WTC11 (cell line): Measurements from ENCODE around the gene PRAC2. TPM values are rescaled to one million over a fixed set of nuclear protein-coding genes. Genes with fewer than 3 reads are reported as not detected.

Source experiments
- ATAC-seq: fragments of 200-7000 bp; cut with Tn5 transposase; 2 replicates; pipeline ENCODE4 v1.10.0; 2021; ENCODE audit warnings: mild to moderate bottlenecking, moderate library complexity
- CTCF ChIA-PET: fragments of 300-600 bp; sonication (Branson Sonifier 250); formaldehyde crosslinking; loops from one replicate; lab custom pipeline; 2021; ENCODE audit warnings: antibody characterized with exemption; lab: Charles Lee
- POLR2A ChIA-PET: fragments of 350-600 bp; sonication (Branson Sonifier 250); formaldehyde crosslinking; loops from one replicate; lab custom pipeline; 2021; ENCODE audit warnings: antibody characterized with exemption; lab: Charles Lee
- DNase-seq: peaks from one replicate; pipeline ENCODE4 v3.0.0; 2021; ENCODE audit warnings: low spot score
- H3K27ac Mint-ChIP-seq: 2 replicates; pipeline ENCODE4 v1.8.0; 2021; ENCODE audit warnings: mixed read lengths
- H3K27me3 Mint-ChIP-seq: 2 replicates; pipeline ENCODE4 v1.8.0; 2021; ENCODE audit warnings: low read depth, mild to moderate bottlenecking, moderate library complexity, mixed read lengths
- H3K36me3 Mint-ChIP-seq: 2 replicates; pipeline ENCODE4 v1.8.0; 2021; ENCODE audit warnings: mixed read lengths
- H3K4me1 Mint-ChIP-seq: 2 replicates; pipeline ENCODE4 v1.8.0; 2022; ENCODE audit warnings: mixed read lengths
- H3K4me3 Mint-ChIP-seq: 2 replicates; pipeline ENCODE4 v1.8.0; 2021; ENCODE audit warnings: mild to moderate bottlenecking, moderate library complexity, mixed read lengths
- H3K9me3 Mint-ChIP-seq: 2 replicates; pipeline ENCODE4 v1.8.0; 2021; ENCODE audit warnings: mixed read lengths
- AR ChIP-seq: fragments of 250-450 bp; sonication (Bioruptor Pico); IDR thresholded peaks from 2 replicates; pipeline ENCODE4 v1.9.0; 2021; ENCODE audit warnings: mild to moderate bottlenecking
- ATF1 ChIP-seq: sonication (generic); formaldehyde crosslinking; IDR thresholded peaks from 2 replicates; pipeline ENCODE4 v1.8.1; 2023; ENCODE audit warnings: mild to moderate bottlenecking, moderate library complexity, missing genetic modification reagents
- ATF6 ChIP-seq: sonication (generic); formaldehyde crosslinking; IDR thresholded peaks from 2 replicates; pipeline ENCODE4 v1.8.1; 2023; ENCODE audit warnings: mild to moderate bottlenecking, missing genetic modification reagents
- CBFB ChIP-seq: sonication (generic); formaldehyde crosslinking; IDR thresholded peaks from 2 replicates; pipeline ENCODE4 v1.8.1; 2022; ENCODE audit warnings: mild to moderate bottlenecking, low read depth, missing genetic modification reagents
- CREB1 ChIP-seq: sonication (generic); formaldehyde crosslinking; IDR thresholded peaks from 2 replicates; pipeline ENCODE4 v1.8.0; 2023; ENCODE audit warnings: mild to moderate bottlenecking, missing genetic modification reagents
- CTCF ChIP-seq: fragments of 200-600 bp; IDR thresholded peaks from 2 replicates; pipeline ENCODE4 v1.8.0; 2022; ENCODE audit warnings: antibody characterized with exemption
- ELF4 ChIP-seq: sonication (generic); formaldehyde crosslinking; IDR thresholded peaks from 2 replicates; pipeline ENCODE4 v1.8.1; 2022; ENCODE audit warnings: low read depth, mild to moderate bottlenecking, moderate library complexity, missing genetic modification reagents
- GABPB1 ChIP-seq: sonication (generic); formaldehyde crosslinking; IDR thresholded peaks from 2 replicates; pipeline ENCODE4 v1.8.1; 2023; ENCODE audit warnings: mild to moderate bottlenecking, missing genetic modification reagents
- NFATC4 ChIP-seq: fragments of 250-450 bp; sonication (Bioruptor Pico); IDR thresholded peaks from 2 replicates; pipeline ENCODE4 v1.9.0; 2021; ENCODE audit warnings: mild to moderate bottlenecking
- TEAD1 ChIP-seq: sonication (generic); formaldehyde crosslinking; IDR thresholded peaks from 2 replicates; pipeline ENCODE4 v1.8.0; 2022; ENCODE audit warnings: mild to moderate bottlenecking, missing genetic modification reagents
- ZNF232 ChIP-seq: sonication (generic); formaldehyde crosslinking; IDR thresholded peaks from 2 replicates; pipeline ENCODE4 v1.8.0; 2022; ENCODE audit warnings: mild to moderate bottlenecking, missing genetic modification reagents
- ZNF263 ChIP-seq: sonication (generic); formaldehyde crosslinking; IDR thresholded peaks from 2 replicates; pipeline ENCODE4 v1.8.1; 2022; ENCODE audit warnings: low read depth, mild to moderate bottlenecking, moderate library complexity, missing genetic modification reagents
- ZNF317 ChIP-seq: sonication (generic); formaldehyde crosslinking; IDR thresholded peaks from 2 replicates; pipeline ENCODE4 v1.8.1; 2023; ENCODE audit warnings: low read depth, mild to moderate bottlenecking, moderate library complexity, missing genetic modification reagents, borderline replicate concordance
- ZNF396 ChIP-seq: fragments of 250-450 bp; sonication (Bioruptor Pico); IDR thresholded peaks from 2 replicates; pipeline ENCODE4 v1.8.0; 2021; ENCODE audit warnings: mild to moderate bottlenecking, moderate library complexity, borderline replicate concordance
- ZNF423 ChIP-seq: fragments of 250-450 bp; sonication (Bioruptor Pico); IDR thresholded peaks from 2 replicates; pipeline ENCODE4 v2.1.2; 2022; ENCODE audit warnings: mild to moderate bottlenecking, moderate library complexity
- ZNF512 ChIP-seq: sonication (generic); formaldehyde crosslinking; IDR thresholded peaks from 2 replicates; pipeline ENCODE4 v1.8.1; 2022; ENCODE audit warnings: missing genetic modification reagents, borderline replicate concordance
- total RNA-seq: library from RNA; stranded (reverse); gene quantifications from 3 replicates; pipeline ENCODE4 v1.2.3, GENCODE V29; 2021
- TF ChIP-seq, protein P1 (sequence below): sonication (generic); formaldehyde crosslinking; conservative IDR thresholded peaks from 2 replicates; pipeline ENCODE4 v1.8.1; 2023; ENCODE audit warnings: mild to moderate bottlenecking, low read depth, missing genetic modification reagents, moderate library complexity
- TF ChIP-seq, protein P2 (sequence below): fragments of 250-450 bp; sonication (Bioruptor Pico); conservative IDR thresholded peaks from 2 replicates; pipeline ENCODE4 v1.9.0; 2021; ENCODE audit warnings: mild to moderate bottlenecking

Gene PRAC2
- total RNA-seq, 1 experiment from 2014 or later = 22.3 TPM

- TF ChIP-seq ELF4 (CRISPR knock-in tag) = no peak
- no peak for TF ChIP-seq CBFB (CRISPR knock-in tag)
- no peak for TF ChIP-seq NFATC4
- TF ChIP-seq, all 79 proteins: peak for 0
These were observed 33.9 kb downstream of the PRAC2 start (continued) for GRCh38 chr17:48756830-48757251.

- Mint-ChIP-seq H3K36me3 (no peaks in the 10 kb centered on the region), H3K27me3 (peaks cover 99% of the 10 kb centered on the region), H3K4me1 (peaks cover 15% of the 10 kb centered on the region), H3K27ac (no peak overlapping the region), H3K9me3 (no peaks in the 10 kb centered on the region), H3K4me3 (no peak overlapping the region)
- ATAC-seq (no peak), DNase-seq (no peak)
- TF ChIP-seq AR (CRISPR knock-in tag) = no peak
- ChIA-PET POLR2A (no interaction called here), CTCF (interaction anchor here (1.1 to 1.9 kb wide), 4 partner anchors 33 to 121 kb away, joined by 3 to 6 read pairs (median 6); no protein-coding TSS in a partner anchor)
These were observed 34.6 kb downstream of the PRAC2 start for GRCh38 chr17:48757524-48757961.

DNA sequence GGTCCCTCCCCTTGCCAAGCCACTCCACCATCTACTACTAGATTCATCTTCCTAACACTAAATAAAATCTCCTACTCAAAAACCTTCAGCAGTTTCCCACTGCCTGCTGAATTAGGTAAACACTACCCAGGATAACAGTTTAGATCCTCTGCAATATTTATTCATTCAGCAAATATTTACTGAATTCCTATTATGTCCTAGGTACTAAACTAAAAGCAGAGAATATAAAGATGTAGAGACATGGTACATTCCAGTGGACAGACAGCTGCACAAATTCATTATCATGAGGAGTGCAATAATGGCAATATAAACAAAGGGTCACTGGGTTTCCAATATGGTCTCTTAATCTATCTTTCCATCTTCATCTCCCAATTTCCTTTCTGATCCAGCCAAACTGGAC lies 36.3 kb downstream of the PRAC2 start:
- POLR2A ChIA-PET = no interaction called here
- Mint-ChIP-seq H3K4me1 (peaks cover 6% of the 10 kb centered on the region), H3K27ac (no peak overlapping the region), H3K4me3 (no peak overlapping the region), H3K9me3 (no peaks in the 10 kb centered on the region), H3K36me3 (no peaks in the 10 kb centered on the region), H3K27me3 (peaks cover 99% of the 10 kb centered on the region)
- DNase-seq (no peak), ATAC-seq (no peak)
- TF ChIP-seq, protein P1, sequence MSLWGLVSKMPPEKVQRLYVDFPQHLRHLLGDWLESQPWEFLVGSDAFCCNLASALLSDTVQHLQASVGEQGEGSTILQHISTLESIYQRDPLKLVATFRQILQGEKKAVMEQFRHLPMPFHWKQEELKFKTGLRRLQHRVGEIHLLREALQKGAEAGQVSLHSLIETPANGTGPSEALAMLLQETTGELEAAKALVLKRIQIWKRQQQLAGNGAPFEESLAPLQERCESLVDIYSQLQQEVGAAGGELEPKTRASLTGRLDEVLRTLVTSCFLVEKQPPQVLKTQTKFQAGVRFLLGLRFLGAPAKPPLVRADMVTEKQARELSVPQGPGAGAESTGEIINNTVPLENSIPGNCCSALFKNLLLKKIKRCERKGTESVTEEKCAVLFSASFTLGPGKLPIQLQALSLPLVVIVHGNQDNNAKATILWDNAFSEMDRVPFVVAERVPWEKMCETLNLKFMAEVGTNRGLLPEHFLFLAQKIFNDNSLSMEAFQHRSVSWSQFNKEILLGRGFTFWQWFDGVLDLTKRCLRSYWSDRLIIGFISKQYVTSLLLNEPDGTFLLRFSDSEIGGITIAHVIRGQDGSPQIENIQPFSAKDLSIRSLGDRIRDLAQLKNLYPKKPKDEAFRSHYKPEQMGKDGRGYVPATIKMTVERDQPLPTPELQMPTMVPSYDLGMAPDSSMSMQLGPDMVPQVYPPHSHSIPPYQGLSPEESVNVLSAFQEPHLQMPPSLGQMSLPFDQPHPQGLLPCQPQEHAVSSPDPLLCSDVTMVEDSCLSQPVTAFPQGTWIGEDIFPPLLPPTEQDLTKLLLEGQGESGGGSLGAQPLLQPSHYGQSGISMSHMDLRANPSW (CRISPR knock-in tag) = no peak
- no peak for TF ChIP-seq ATF6 (CRISPR knock-in tag)
- TF ChIP-seq, protein P2, sequence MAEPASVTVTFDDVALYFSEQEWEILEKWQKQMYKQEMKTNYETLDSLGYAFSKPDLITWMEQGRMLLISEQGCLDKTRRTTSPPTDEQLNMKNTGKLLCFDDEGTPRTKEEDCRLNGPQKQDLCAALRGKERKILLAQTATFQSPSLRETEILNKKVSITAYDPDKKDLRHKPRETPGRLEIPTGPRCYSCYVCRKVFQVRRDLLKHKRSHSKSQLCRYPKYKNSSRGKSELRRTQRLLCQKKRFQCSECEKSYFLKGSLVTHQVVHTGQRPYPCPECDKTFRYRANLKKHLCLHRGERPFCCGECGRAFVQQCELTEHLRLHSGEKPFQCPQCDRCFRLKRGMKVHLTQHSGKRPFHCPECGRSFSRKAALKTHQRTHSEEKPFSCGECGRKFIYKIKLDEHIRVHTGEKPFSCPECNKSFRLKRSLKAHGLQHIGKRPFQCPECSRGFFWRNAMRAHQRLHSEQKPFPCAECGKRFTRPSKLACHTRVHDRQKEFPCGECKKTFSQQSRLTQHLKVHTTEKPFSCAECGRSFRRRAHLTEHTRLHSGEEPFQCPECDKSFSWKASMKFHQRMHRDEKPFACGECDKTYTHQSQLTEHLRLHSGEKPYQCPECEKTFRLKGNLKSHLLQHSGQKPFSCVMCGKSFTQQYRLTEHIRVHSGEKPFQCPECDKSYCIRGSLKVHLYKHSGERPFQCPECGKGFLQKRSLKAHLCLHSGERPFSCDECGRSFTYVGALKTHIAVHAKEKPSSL (CRISPR knock-in tag) = no peak
- TF ChIP-seq GABPB1 = no peak
- no peak for TF ChIP-seq ZNF317 (CRISPR knock-in tag)
- no peak for TF ChIP-seq ATF1
- no peak for TF ChIP-seq CTCF
- no peak for TF ChIP-seq ZNF263 (CRISPR knock-in tag)
- TF ChIP-seq NFATC4 = no peak
- TF ChIP-seq ZNF232 (CRISPR knock-in tag) = no peak
- TF ChIP-seq ZNF423 (CRISPR knock-in tag) = no peak
- TF ChIP-seq ZNF512 (CRISPR knock-in tag) = no peak
- TF ChIP-seq ZNF396 (CRISPR knock-in tag) = no peak
- TF ChIP-seq CREB1 = no peak
- TF ChIP-seq TEAD1 (CRISPR knock-in tag) = no peak
- CTCF ChIA-PET = interaction anchor here (1.3 to 1.9 kb wide), 2 partner anchors 35 to 81 kb away, joined by 5 to 6 read pairs; no protein-coding TSS in a partner anchor
